Spleen (tissue), 11 donors: ENCODE measurements around the gene SLIT1. TPM values are rescaled to one million over a fixed set of nuclear protein-coding genes. Genes with fewer than 3 reads are reported as not detected.

Source experiments
- DNase-seq: peaks from one replicate; pipeline ENCODE4 v3.0.0-alpha.2; 2020
- H3K27ac ChIP-seq, 8 donors: fragments of 200-600 bp; sonication (generic) in 7 of 8; 1 replicate in 4 of 8; 2 replicates in 4 of 8; pipeline versions ENCODE4 v1.5.0 to v1.8.0; 2016 to 2021; ENCODE audit warnings: inconsistent platforms in 4 of 8, mild to moderate bottlenecking in 4 of 8, moderate library complexity in 1 of 8
- H3K27me3 ChIP-seq, 7 donors: fragments of 200-600 bp; sonication (generic) in 6 of 7; replicated peaks in 1 of 7; 1 replicate in 4 of 7; 2 replicates in 3 of 7; pipeline versions ENCODE4 v1.5.0 to v1.8.0; 2016 to 2021; ENCODE audit warnings: inconsistent platforms in 3 of 7, mild to moderate bottlenecking in 1 of 7
- H3K36me3 ChIP-seq, 6 donors: fragments of 200-600 bp; sonication (generic) in 5 of 6; 1 replicate in 4 of 6; 2 replicates in 2 of 6; pipeline versions ENCODE4 v1.5.0 to v1.8.0; 2016 to 2021; ENCODE audit warnings: inconsistent platforms in 2 of 6
- H3K4me1 ChIP-seq, 6 donors: fragments of 200-600 bp; sonication (generic) in 5 of 6; 1 replicate in 3 of 6; 2 replicates in 3 of 6; pipeline versions ENCODE4 v1.5.0 to v1.8.0; 2016 to 2021; ENCODE audit warnings: inconsistent platforms in 3 of 6
- H3K4me3 ChIP-seq, 8 donors: fragments of 200-600 bp; sonication (generic) in 7 of 8; 1 replicate in 4 of 8; 2 replicates in 4 of 8; pipeline versions ENCODE4 v1.5.0 to v1.8.0; 2016 to 2021; ENCODE audit warnings: inconsistent platforms in 4 of 8, mild to moderate bottlenecking in 4 of 8, moderate library complexity in 2 of 8
- H3K9me3 ChIP-seq, 8 donors: fragments of 200-600 bp; sonication (generic) in 7 of 8; 1 replicate in 4 of 8; 2 replicates in 4 of 8; pipeline versions ENCODE4 v1.5.0 to v1.8.0; 2016 to 2021; ENCODE audit warnings: inconsistent platforms in 4 of 8
- CTCF ChIP-seq, 11 experiments: fragments of 200-600 bp in 7 of 11; fragments of 450-650 bp in 4 of 11; sonication (generic) in 4 of 11; IDR thresholded peaks in 8 of 11; conservative IDR thresholded peaks in 3 of 11; 1 replicate in 7 of 11; 2 replicates in 4 of 11; pipeline versions ENCODE4 v1.4.0 to v1.8.0; 2016 to 2021; ENCODE audit warnings: antibody characterized with exemption in 11 of 11, inconsistent platforms in 4 of 11, mild to moderate bottlenecking in 1 of 11
- POLR2A ChIP-seq, 3 donors: fragments of 450-650 bp; IDR thresholded peaks; one replicate each; pipeline ENCODE4 v1.5.1; 2017; ENCODE audit warnings: antibody characterized with exemption in 3 of 3, mild to moderate bottlenecking in 1 of 3
- POLR2AphosphoS5 ChIP-seq, 3 donors: sonication (generic); formaldehyde crosslinking; IDR thresholded peaks; one replicate each; pipeline ENCODE4 v1.5.1; 2017; ENCODE audit warnings: antibody characterized with exemption in 3 of 3
- WGBS, 5 donors: extraction: QIAGEN DNeasy Blood & Tissue Kit in 3 of 5; methylation state at CpG; one replicate each; pipeline versions ENCODE4 v1.1.5 to v1.1.7; 2013 to 2018; 5-methylcytosine and 5-hydroxymethylcytosine counted together
- intact Hi-C: fragments of 100-400 bp; cut with DNase I; formaldehyde crosslinking; loops from one replicate; pipeline ENCODE4 v1.15.0; 2023; ENCODE audit warnings: low total_unique reads
- polyA plus RNA-seq, 3 donors: library from polyadenylated mRNA; stranded (reverse); fragments of 200-250 nt; gene quantifications; one replicate each; pipeline ENCODE4 v1.2.1, GENCODE V29; 2013
- total RNA-seq, 7 donors: library from RNA; depleted of rRNA in 3 of 7; stranded (reverse); fragments of >200 nt in 3 of 7; fragmentation: NEBNext Ultra II Directional in 4 of 7; extraction: Animal tissue kit (Norgen Biotek cat#: 25700) in 4 of 7; gene quantifications; one replicate each; pipeline versions ENCODE4 v1.1.0 to v1.2.1, GENCODE V29; 2016 to 2021
- donor health status: healthy with polysubstance abuse.
- donor health status: DM: no; HTN: no; CAD: no; lungs with moderate emphysema.
- donor health status: DM: no; HTN: no; CAD: no.
- donor health status: Bipolar disorder and iron deficiency.
- donor health status: healthy.
- donor health status: DM: no; HTN: no; CAD: no.
- donor health status: DM: yes; HTN: yes; CAD: no.

The SLIT1 gene
- total and polyA plus RNA-seq, 10 donors: 0.11 to 0.82 (median 0.52) TPM

- DNase-seq: no peak
- WGBS, 5 donors: 57 to 64% (median 61%) methylated on average over 10 of the region's 10 CpGs
- Histone ChIP-seq H3K4me3 (no peak overlapping the region), H3K27me3 (peaks cover 0 to 93% (median 4%) of the 10 kb centered on the region in 7 donors), H3K4me1 (peaks cover 0 to 2% (median 0%) of the 10 kb centered on the region in 6 donors), H3K36me3 (no peaks in the 10 kb centered on the region), H3K9me3 (no peaks in the 10 kb centered on the region), H3K27ac (no peak overlapping the region)
- intact Hi-C loops: no loop called here
- no peak for TF ChIP-seq CTCF (IDR thresholded peaks at IDR 0.05 in 8 of 11, conservative IDR thresholded peaks at IDR 0.05 in 3 of 11)
- no peak for TF ChIP-seq POLR2AphosphoS5 (IDR thresholded peaks at IDR 0.05)
- TF ChIP-seq POLR2A (IDR thresholded peaks at IDR 0.05): no peak
Measured at GRCh38 chr10:97090035-97090434, 95.7 kb downstream of the SLIT1 start.

- peaks cover 0 to 88% (median 4%) of the 10 kb centered on the region in 7 donors for H3K27me3 ChIP-seq
- intact Hi-C loops: no loop called here
- 29 to 48% (median 34%) methylated on average over 11 to 15 of the region's 15 CpGs for WGBS, 5 donors
- no peaks in the 10 kb centered on the region for H3K9me3 ChIP-seq
- no peak overlapping the region for H3K4me3 ChIP-seq
- TF ChIP-seq POLR2AphosphoS5 (IDR thresholded peaks at IDR 0.05) (no peak), POLR2A (IDR thresholded peaks at IDR 0.05) (no peak), CTCF (IDR thresholded peaks at IDR 0.05 in 8 of 11, conservative IDR thresholded peaks at IDR 0.05 in 3 of 11) (no peak)
- no peak for DNase-seq
- H3K4me1 ChIP-seq: no peaks in the 10 kb centered on the region
- H3K27ac ChIP-seq: no peak overlapping the region
- H3K36me3 ChIP-seq: no peaks in the 10 kb centered on the region
Measured at GRCh38 chr10:97089209-97089870, 96.4 kb downstream of the SLIT1 start.

DNA sequence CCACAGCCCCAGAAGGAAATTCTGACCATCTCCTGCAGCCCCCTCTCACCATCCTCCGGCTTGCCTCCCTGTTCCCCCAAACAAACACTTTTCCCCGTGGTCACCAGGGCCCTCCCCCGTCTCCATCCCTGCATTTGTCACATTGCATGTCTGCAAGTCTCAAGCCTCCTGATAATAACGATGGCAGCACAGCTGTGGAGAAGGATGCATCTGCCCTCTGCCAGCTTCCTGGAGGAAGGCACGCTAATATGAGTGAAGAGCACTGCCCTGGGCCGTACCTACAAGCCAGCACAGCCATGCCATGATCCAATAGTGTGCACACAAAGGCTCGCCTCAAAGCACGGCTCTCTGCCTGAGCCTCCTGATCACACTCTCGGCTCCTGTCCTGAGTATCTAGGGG is 98.5 kb downstream of the SLIT1 start:
- H3K4me1 ChIP-seq: no peaks in the 10 kb centered on the region
- intact Hi-C loops: no loop called here
- no peak for DNase-seq
- peaks cover 0 to 88% (median 4%) of the 10 kb centered on the region in 7 donors for H3K27me3 ChIP-seq
- H3K4me3 ChIP-seq: no peak overlapping the region
- WGBS, 5 donors: 38 to 52% (median 42%) methylated on average over 9 of the region's 9 CpGs
- H3K27ac ChIP-seq: no peak overlapping the region
- TF ChIP-seq CTCF (IDR thresholded peaks at IDR 0.05 in 8 of 11, conservative IDR thresholded peaks at IDR 0.05 in 3 of 11): no peak
- TF ChIP-seq POLR2AphosphoS5 (IDR thresholded peaks at IDR 0.05): no peak
- no peak for TF ChIP-seq POLR2A (IDR thresholded peaks at IDR 0.05)
- no peaks in the 10 kb centered on the region for H3K9me3 ChIP-seq
- no peaks in the 10 kb centered on the region for H3K36me3 ChIP-seq

GRCh38 chr10:97086530-97086929 is 99.2 kb downstream of the SLIT1 start:
- WGBS, 5 donors: 79 to 100% (median 92%) methylated on average over 1 of the region's 1 CpG
- no peak for DNase-seq
- Histone ChIP-seq H3K36me3 (no peaks in the 10 kb centered on the region), H3K9me3 (no peaks in the 10 kb centered on the region), H3K27me3 (peaks cover 0 to 88% (median 4%) of the 10 kb centered on the region in 7 donors), H3K4me3 (no peak overlapping the region), H3K27ac (no peak overlapping the region), H3K4me1 (no peaks in the 10 kb centered on the region)
- TF ChIP-seq POLR2A (IDR thresholded peaks at IDR 0.05): no peak
- TF ChIP-seq CTCF (IDR thresholded peaks at IDR 0.05 in 8 of 11, conservative IDR thresholded peaks at IDR 0.05 in 3 of 11): no peak
- TF ChIP-seq POLR2AphosphoS5 (IDR thresholded peaks at IDR 0.05): no peak
- intact Hi-C loops: no loop called here
